ENCODE measurements around the gene DCAF15. TPM values are rescaled to one million over a fixed set of nuclear protein-coding genes. Genes with fewer than 3 reads are reported as not detected.

The DCAF15 gene
- total RNA-seq, 4 donors from 2014 or later, result 14.7 to 23.1 (median 19.5) TPM

DNA sequence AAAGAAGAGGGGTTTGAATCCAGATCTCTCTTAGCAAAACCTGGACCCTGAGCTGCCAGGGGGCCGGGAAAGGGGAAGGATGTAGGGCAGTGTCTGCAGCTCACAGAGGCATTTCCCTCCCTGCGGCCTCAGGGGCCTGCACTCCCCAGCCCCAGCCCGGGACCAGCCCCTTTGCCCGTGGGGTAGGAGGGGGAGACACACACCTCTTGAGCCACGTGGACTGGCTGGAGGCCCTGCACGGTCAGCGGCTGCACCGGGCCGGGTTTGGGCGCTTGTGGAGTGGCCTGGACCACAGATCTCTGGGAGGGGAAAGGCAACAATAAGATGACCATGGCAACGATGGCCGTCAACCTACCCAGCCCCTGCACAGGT is 26.9 kb downstream of the DCAF15 start:
- Histone ChIP-seq H3K27ac (peak overlapping the region; percentile 61 to 84 (median 78)), H3K4me3 (peak overlapping the region; percentile 36 to 74 (median 54)), H3K36me3 (peaks cover 0 to 62% (median 5%) of the 10 kb centered on the region in 3 donors), H3K9me3 (no peaks in the 10 kb centered on the region), H3K27me3 (no peaks in the 10 kb centered on the region), H3K4me1 (peaks cover 11 to 32% (median 21%) of the 10 kb centered on the region in 3 donors)
- no peak for TF ChIP-seq POLR2A (IDR thresholded peaks at IDR 0.05)
- TF ChIP-seq, protein P1, sequence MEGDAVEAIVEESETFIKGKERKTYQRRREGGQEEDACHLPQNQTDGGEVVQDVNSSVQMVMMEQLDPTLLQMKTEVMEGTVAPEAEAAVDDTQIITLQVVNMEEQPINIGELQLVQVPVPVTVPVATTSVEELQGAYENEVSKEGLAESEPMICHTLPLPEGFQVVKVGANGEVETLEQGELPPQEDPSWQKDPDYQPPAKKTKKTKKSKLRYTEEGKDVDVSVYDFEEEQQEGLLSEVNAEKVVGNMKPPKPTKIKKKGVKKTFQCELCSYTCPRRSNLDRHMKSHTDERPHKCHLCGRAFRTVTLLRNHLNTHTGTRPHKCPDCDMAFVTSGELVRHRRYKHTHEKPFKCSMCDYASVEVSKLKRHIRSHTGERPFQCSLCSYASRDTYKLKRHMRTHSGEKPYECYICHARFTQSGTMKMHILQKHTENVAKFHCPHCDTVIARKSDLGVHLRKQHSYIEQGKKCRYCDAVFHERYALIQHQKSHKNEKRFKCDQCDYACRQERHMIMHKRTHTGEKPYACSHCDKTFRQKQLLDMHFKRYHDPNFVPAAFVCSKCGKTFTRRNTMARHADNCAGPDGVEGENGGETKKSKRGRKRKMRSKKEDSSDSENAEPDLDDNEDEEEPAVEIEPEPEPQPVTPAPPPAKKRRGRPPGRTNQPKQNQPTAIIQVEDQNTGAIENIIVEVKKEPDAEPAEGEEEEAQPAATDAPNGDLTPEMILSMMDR (IDR thresholded peaks at IDR 0.05), result no peak
- 9 to 30% methylated on average over 2 to 4 of the region's 12 CpGs for WGBS, 2 donors
- intact Hi-C loops (cut with DNase I), result no loop called here
- no peak for DNase-seq

DNA sequence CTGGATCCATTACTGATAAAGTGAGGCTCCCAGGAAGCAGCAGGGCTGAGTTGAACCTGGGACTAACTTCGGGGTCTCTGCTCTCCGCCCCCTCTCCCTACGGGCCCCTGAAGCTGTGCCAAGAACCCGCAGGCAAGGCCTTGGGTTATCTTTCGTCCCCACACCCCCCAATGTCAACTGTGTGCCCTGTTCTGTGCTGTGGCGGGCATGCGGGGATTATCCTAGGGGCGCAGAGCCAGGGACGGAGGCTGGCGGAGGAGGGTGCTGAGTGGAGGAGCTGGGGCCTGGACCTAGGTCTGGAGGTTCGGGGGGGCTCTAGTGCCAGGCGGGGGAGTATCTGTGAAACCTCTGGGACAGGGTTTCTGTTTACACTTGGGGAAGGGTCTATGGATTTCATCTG is 27.4 kb downstream of the DCAF15 start:
- H3K27me3 ChIP-seq, result no peaks in the 10 kb centered on the region
- TF ChIP-seq, protein P1 (IDR thresholded peaks at IDR 0.05), result no peak
- TF ChIP-seq POLR2A (IDR thresholded peaks at IDR 0.05), result no peak
- peak overlapping the region in 2 of 4 donors; percentile 49 to 60 for H3K4me3 ChIP-seq
- WGBS, 2 donors, result 60 to 69% methylated on average over 5 to 12 of the region's 12 CpGs
- H3K9me3 ChIP-seq, result no peaks in the 10 kb centered on the region
- peaks cover 0 to 62% (median 5%) of the 10 kb centered on the region in 3 donors for H3K36me3 ChIP-seq
- H3K4me1 ChIP-seq, result peaks cover 11 to 32% (median 21%) of the 10 kb centered on the region in 3 donors
- DNase-seq, result no peak
- peak overlapping the region in 2 of 4 donors; percentile 82 to 84 for H3K27ac ChIP-seq
- intact Hi-C loops (cut with DNase I), result no loop called here

DNA sequence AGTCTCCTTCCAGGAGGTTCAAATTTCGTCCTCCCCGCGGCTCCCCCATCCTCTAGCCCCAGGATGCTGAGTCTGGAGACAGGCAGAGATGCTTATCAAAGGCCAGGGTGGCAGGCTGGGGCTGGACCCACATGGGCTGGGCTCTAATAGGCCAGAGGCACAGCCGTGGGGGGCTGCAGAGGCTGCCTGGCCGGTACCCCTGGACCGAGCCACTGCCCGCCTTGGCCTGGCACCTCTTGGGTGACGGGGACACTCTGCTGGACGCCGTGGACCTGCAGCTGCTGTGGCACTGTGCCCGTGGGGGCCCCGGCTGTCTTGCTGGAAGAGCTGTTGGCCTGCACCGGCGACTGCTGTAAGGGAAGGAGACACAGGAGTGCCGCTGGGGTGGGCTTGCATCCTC is 28.0 kb downstream of the DCAF15 start:
- Histone ChIP-seq H3K9me3 (no peaks in the 10 kb centered on the region), H3K4me1 (peaks cover 11 to 36% (median 21%) of the 10 kb centered on the region in 3 donors), H3K27me3 (no peaks in the 10 kb centered on the region), H3K36me3 (peaks cover 0 to 58% (median 5%) of the 10 kb centered on the region in 3 donors), H3K27ac (no peak overlapping the region), H3K4me3 (no peak overlapping the region)
- intact Hi-C loops (cut with DNase I), result no loop called here
- DNase-seq, result no peak
- TF ChIP-seq, protein P1 (IDR thresholded peaks at IDR 0.05), result no peak
- TF ChIP-seq POLR2A (IDR thresholded peaks at IDR 0.05), result no peak
- WGBS, 2 donors, result no CpG with 5 or more reads among the region's 15 CpGs

DNA sequence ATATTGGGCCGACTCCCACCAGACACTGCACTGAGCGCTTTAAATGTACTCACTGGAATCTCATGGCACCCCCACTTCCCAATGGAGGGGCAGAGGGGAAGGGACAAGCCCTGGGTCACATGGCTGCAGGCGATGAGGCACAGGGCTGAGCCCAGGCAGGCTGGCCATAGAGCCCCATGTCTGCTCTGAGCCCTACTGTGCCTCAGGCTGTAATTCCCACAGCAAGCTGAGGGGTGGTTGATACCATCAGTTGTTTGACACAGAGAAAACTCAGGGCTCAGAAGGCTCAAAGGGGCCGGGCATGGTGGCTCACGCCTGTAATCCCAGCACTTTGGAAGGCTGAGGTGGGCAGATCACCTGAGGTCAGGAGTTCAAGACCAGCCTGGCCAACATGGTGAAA is 28.7 kb downstream of the DCAF15 start:
- peaks cover 0 to 51% (median 5%) of the 10 kb centered on the region in 3 donors for H3K36me3 ChIP-seq

DNA sequence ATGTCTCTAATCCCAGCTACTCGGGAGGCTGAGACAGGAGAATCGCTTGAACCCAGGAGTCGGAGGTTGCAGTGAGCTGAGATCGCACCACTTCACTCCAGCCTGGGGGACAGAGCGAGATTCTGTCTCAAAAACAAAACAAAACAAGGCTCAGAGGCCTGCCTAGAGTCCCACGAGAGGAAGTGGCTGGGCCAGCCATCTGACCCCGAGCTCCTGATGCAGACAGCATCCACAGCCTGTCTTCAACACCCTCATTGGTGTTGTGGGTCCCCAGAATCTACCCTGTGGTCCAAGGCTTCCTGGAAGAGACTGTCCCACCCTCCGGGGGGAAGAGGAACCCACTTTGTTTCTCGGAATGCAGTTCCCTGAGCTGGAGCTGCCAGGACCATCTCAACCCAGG is 29.2 kb downstream of the DCAF15 start:
- DNase-seq, result no peak
- peaks cover 22 to 48% (median 25%) of the 10 kb centered on the region in 3 donors for H3K4me1 ChIP-seq
- H3K9me3 ChIP-seq, result no peaks in the 10 kb centered on the region
- H3K27ac ChIP-seq, result no peak overlapping the region
- H3K4me3 ChIP-seq, result no peak overlapping the region
- H3K36me3 ChIP-seq, result peaks cover 0 to 46% (median 5%) of the 10 kb centered on the region in 3 donors
- no peak for TF ChIP-seq POLR2A (IDR thresholded peaks at IDR 0.05)
- TF ChIP-seq, protein P1 (IDR thresholded peaks at IDR 0.05), result no peak
- no peaks in the 10 kb centered on the region for H3K27me3 ChIP-seq
- WGBS, 2 donors, result 80 to 82% methylated on average over 7 to 9 of the region's 9 CpGs
- intact Hi-C loops (cut with DNase I), result no loop called here

More for the DNA sequence above, 28.7 kb downstream of the DCAF15 start:
- H3K4me3 ChIP-seq, result no peak overlapping the region
- H3K4me1 ChIP-seq, result peaks cover 17 to 43% (median 25%) of the 10 kb centered on the region in 3 donors
- DNase-seq, result no peak
- intact Hi-C loops (cut with DNase I), result no loop called here
- H3K9me3 ChIP-seq, result no peaks in the 10 kb centered on the region
- no peaks in the 10 kb centered on the region for H3K27me3 ChIP-seq
- H3K27ac ChIP-seq, result no peak overlapping the region
- TF ChIP-seq POLR2A (IDR thresholded peaks at IDR 0.05), result no peak
- TF ChIP-seq, protein P1 (IDR thresholded peaks at IDR 0.05), result no peak
- 100% methylated on average over 2 of the region's 5 CpGs; no CpG with 5 or more reads in 1 of the 2 donors for WGBS, 2 donors

All from esophagus squamous epithelium (tissue), 5 donors.